SK-N-SH (cell line): ENCODE measurements around the gene SGPP2. TPM values are rescaled to one million over a fixed set of nuclear protein-coding genes. Genes with fewer than 3 reads are reported as not detected.

Source experiments
- CTCF ChIA-PET: fragments of 300-600, 350-600 bp; formaldehyde crosslinking; extraction: SDS; loops from one replicate; lab custom pipeline; 2021; lab: Yijun Ruan, JAX
- POLR2A ChIA-PET: fragments of 350-600 bp; sonication (Branson Sonifier 250); formaldehyde crosslinking; extraction: SDS; loops from one replicate; lab custom pipeline; 2020; ENCODE audit warnings: antibody characterized with exemption, inconsistent platforms; lab: Yijun Ruan, JAX
- DNase-seq: peaks from one replicate; pipeline ENCODE4 v3.0.0; 2012
- H2AFZ ChIP-seq: fragments of 200-600 bp; sonication (generic); 2 replicates; pipeline ENCODE4 v1.8.1; 2016; ENCODE audit warnings: antibody characterized with exemption, mild to moderate bottlenecking, low read depth
- H3F3A ChIP-seq: fragments of 200-600 bp; sonication (generic); replicated peaks from 2 replicates; pipeline ENCODE3; 2016; ENCODE audit warnings: antibody characterized with exemption, mild to moderate bottlenecking; ENCODE audit not compliant: insufficient read depth
- H3K27ac ChIP-seq, 2 experiments: fragments of 200-500 bp in 1 of 2; fragments of 200-600 bp in 1 of 2; sonication (Bioruptor generic) in 1 of 2; sonication (generic), shearing (Covaris generic) in 1 of 2; 2 replicates each; pipeline versions ENCODE4 v1.5.1 to v1.6.1; 2014 to 2016; ENCODE audit warnings: low read depth in 2 of 2, inconsistent platforms in 1 of 2, low read length in 1 of 2, mild to moderate bottlenecking in 1 of 2, mixed read lengths in 1 of 2
- H3K27me3 ChIP-seq: fragments of 200-600 bp; sonication (generic), shearing (Covaris generic); 2 replicates; pipeline ENCODE4 v1.6.1; 2016; ENCODE audit warnings: mixed run types; ENCODE audit not compliant: insufficient read depth
- H3K36me3 ChIP-seq, 2 experiments: fragments of 200-500 bp in 1 of 2; fragments of 200-600 bp in 1 of 2; sonication (Bioruptor generic) in 1 of 2; sonication (generic) in 1 of 2; replicated peaks in 1 of 2; 2 replicates each; pipeline versions ENCODE3 to v1.5.1; 2014 to 2016; ENCODE audit warnings: low read length in 1 of 2, mild to moderate bottlenecking in 1 of 2; ENCODE audit not compliant: insufficient read depth in 2 of 2, control insufficient read depth in 1 of 2
- H3K4me1 ChIP-seq, 2 experiments: fragments of 200-500 bp in 1 of 2; fragments of 200-600 bp in 1 of 2; sonication (Bioruptor generic) in 1 of 2; sonication (generic), shearing (Covaris generic) in 1 of 2; 2 replicates each; pipeline versions ENCODE4 v1.5.1 to v1.6.1; 2014 to 2016; ENCODE audit warnings: low read depth in 1 of 2, low read length in 1 of 2, mixed run types in 1 of 2; ENCODE audit not compliant: insufficient read depth in 2 of 2, control insufficient read depth in 1 of 2
- H3K4me2 ChIP-seq: fragments of 200-600 bp; sonication (generic), shearing (Covaris generic); 2 replicates; pipeline ENCODE4 v1.6.1; 2017; ENCODE audit warnings: mixed run types
- H3K4me3 ChIP-seq, 2 experiments: fragments of 200-500 bp in 1 of 2; fragments of 200-600 bp in 1 of 2; sonication (Bioruptor generic) in 1 of 2; sonication (generic), shearing (Covaris generic) in 1 of 2; 2 replicates each; pipeline versions ENCODE4 v1.5.1 to v1.8.1; 2014 to 2016; ENCODE audit warnings: low read depth in 2 of 2, inconsistent platforms in 1 of 2, low read length in 1 of 2, mild to moderate bottlenecking in 1 of 2, mixed read lengths in 1 of 2, moderate library complexity in 1 of 2
- H3K79me2 ChIP-seq: fragments of 200-600 bp; sonication (generic); 2 replicates; pipeline ENCODE4 v1.8.1; 2017; ENCODE audit warnings: mild to moderate bottlenecking; ENCODE audit not compliant: insufficient read depth
- H3K9ac ChIP-seq: fragments of 200-600 bp; sonication (generic); 2 replicates; pipeline ENCODE4 v1.6.1; 2017; ENCODE audit warnings: mixed run types
- H3K9me2 ChIP-seq: fragments of 200-600 bp; sonication (generic); 2 replicates; pipeline ENCODE4 v1.6.1; 2017; ENCODE audit warnings: mixed run types
- H3K9me3 ChIP-seq: fragments of 200-600 bp; sonication (generic); 2 replicates; pipeline ENCODE4 v1.6.1; 2017; ENCODE audit warnings: mixed run types, mild to moderate bottlenecking, moderate library complexity
- H4K20me1 ChIP-seq: fragments of 200-600 bp; sonication (generic); 2 replicates; pipeline ENCODE4 v1.6.1; 2017; ENCODE audit warnings: mild to moderate bottlenecking, mixed run types; ENCODE audit not compliant: insufficient read depth
- CHD2 ChIP-seq: fragments of 150-350 bp; IDR thresholded peaks from 2 replicates; pipeline ENCODE4 v1.6.1; 2018; ENCODE audit warnings: low read length; ENCODE audit not compliant: partially characterized antibody
- CTCF ChIP-seq: fragments of 200-600 bp; sonication (generic); IDR thresholded peaks from 2 replicates; pipeline ENCODE4 v1.6.1; 2017; ENCODE audit warnings: antibody characterized with exemption, mild to moderate bottlenecking, moderate library complexity
- ELF1 ChIP-seq: IDR thresholded peaks from 2 replicates; pipeline ENCODE4 v1.4.0; 2012
- EP300 ChIP-seq, 2 experiments: IDR thresholded peaks; 2 replicates each; pipeline versions ENCODE4 v1.4.0 to v1.6.1; 2012; ENCODE audit warnings: borderline replicate concordance in 1 of 2, low read depth in 1 of 2, low read length in 1 of 2
- EZH2phosphoT487 ChIP-seq: fragments of 200-600 bp; sonication (generic); IDR thresholded peaks from 2 replicates; pipeline ENCODE4 v1.6.1; 2017; ENCODE audit warnings: low read depth, mixed run types, mild to moderate bottlenecking, antibody characterized with exemption, moderate library complexity, borderline replicate concordance
- FOXJ3 ChIP-seq: sonication (generic); formaldehyde crosslinking; IDR thresholded peaks from 2 replicates; pipeline ENCODE4 v1.5.1; 2020; ENCODE audit warnings: mild to moderate bottlenecking, missing genetic modification reagents
- FOXM1 ChIP-seq: IDR thresholded peaks from 2 replicates; pipeline ENCODE4 v1.4.0; 2012; ENCODE audit warnings: low read depth, mild to moderate bottlenecking
- GATA2 ChIP-seq: sonication (generic); formaldehyde crosslinking; IDR thresholded peaks from 2 replicates; pipeline ENCODE4 v1.5.0; 2020; ENCODE audit warnings: mild to moderate bottlenecking, missing genetic modification reagents
- IRF3 ChIP-seq: fragments of 150-350 bp; IDR thresholded peaks from 2 replicates; pipeline ENCODE4 v1.6.1; 2016; ENCODE audit warnings: mild to moderate bottlenecking, low read depth, low read length
- MEF2A ChIP-seq: IDR thresholded peaks from 2 replicates; pipeline ENCODE4 v1.4.0; 2012; ENCODE audit warnings: low read depth, borderline replicate concordance
- MXI1 ChIP-seq: IDR thresholded peaks from 2 replicates; pipeline ENCODE4 v1.6.1; 2012; ENCODE audit warnings: mild to moderate bottlenecking, low read depth, low read length, improper control_type of control experiment
- RAD21 ChIP-seq: IDR thresholded peaks from 2 replicates; pipeline ENCODE4 v1.6.1; 2012; ENCODE audit warnings: mild to moderate bottlenecking, low read length
- RCOR1 ChIP-seq: fragments of 150-350 bp; IDR thresholded peaks from 2 replicates; pipeline ENCODE4 v1.6.1; 2017; ENCODE audit warnings: antibody characterized with exemption, low read length
- RFX5 ChIP-seq: IDR thresholded peaks from 2 replicates; pipeline ENCODE4 v1.6.1; 2012; ENCODE audit warnings: mild to moderate bottlenecking, improper control_type of control experiment, low read length
- RXRA ChIP-seq: IDR thresholded peaks from 2 replicates; pipeline ENCODE4 v1.4.0; 2012; ENCODE audit warnings: low read depth, mild to moderate bottlenecking, borderline replicate concordance
- SIN3A ChIP-seq: IDR thresholded peaks from 2 replicates; pipeline ENCODE4 v1.6.1; 2012; ENCODE audit warnings: low read depth, mild to moderate bottlenecking, low read length, moderate library complexity, borderline replicate concordance
- TAF1 ChIP-seq: IDR thresholded peaks from 2 replicates; pipeline ENCODE4 v1.6.1; 2012; ENCODE audit warnings: low read depth, mild to moderate bottlenecking, low read length, moderate library complexity, borderline replicate concordance
- TCF12 ChIP-seq: IDR thresholded peaks from 2 replicates; pipeline ENCODE4 v1.4.0; 2012
- TEAD4 ChIP-seq: IDR thresholded peaks from 2 replicates; pipeline ENCODE4 v1.4.0; 2012; ENCODE audit warnings: mild to moderate bottlenecking, borderline replicate concordance; ENCODE audit not compliant: insufficient read depth
- USF1 ChIP-seq: IDR thresholded peaks from 2 replicates; pipeline ENCODE4 v1.4.0; 2012; ENCODE audit warnings: low read depth, borderline replicate concordance
- YY1 ChIP-seq: IDR thresholded peaks from 2 replicates; pipeline ENCODE4 v1.4.0; 2012; ENCODE audit warnings: low read depth, mild to moderate bottlenecking
- WGBS: methylation state at CpG from one replicate; pipeline ENCODE4 v1.1.6; 2017; ENCODE audit warnings: low lambda C conversion rate; 5-methylcytosine and 5-hydroxymethylcytosine counted together
- polyA plus RNA-seq, 3 experiments: library from polyadenylated mRNA; depleted of rRNA; stranded (reverse); fragments of >200 nt; gene quantifications; 2 replicates each; pipeline ENCODE4 v1.2.3, GENCODE V29; 2012

Gene SGPP2
- polyA plus RNA-seq, 1 of the 3 experiments (the other 2 are of a cell fraction), result 0.03 TPM

- no peak for TF ChIP-seq IRF3
- no peak for TF ChIP-seq FOXJ3 (CRISPR knock-in tag)
- no peak for TF ChIP-seq TEAD4
- TF ChIP-seq ELF1, result no peak
- TF ChIP-seq EZH2phosphoT487, result no peak
- no peak for TF ChIP-seq EP300 (IDR thresholded peaks at IDR 0.05; ENCODE audit: borderline replicate concordance in 1 of 2, low read depth in 1 of 2, low read length in 1 of 2)
- TF ChIP-seq MXI1, result no peak
Measured at GRCh38 chr2:222418739-222419138, 5.6 kb upstream of the SGPP2 start (continued).

GRCh38 chr2:222420508-222420907 lies 3.8 kb upstream of the SGPP2 start:
- 6% methylated on average over 1 of the region's 1 CpG for whole genome bisulfite sequencing
- H3K4me1 ChIP-seq, result peaks cover 0 to 2% of the 10 kb centered on the region in 2 experiments; a peak in 1 of 4 replicates

More at GRCh38 chr2:222420508-222420907, 3.8 kb upstream of the SGPP2 start:
- POLR2A ChIA-PET, result no interaction called here
- H3K4me3 ChIP-seq, result no peak overlapping the region
- H3K9ac ChIP-seq, result no peak overlapping the region
- peaks cover 16% of the 10 kb centered on the region; the same call in 1 of the 2 replicates for H3K27me3 ChIP-seq
- DNase-seq, result no peak
- no peaks in the 10 kb centered on the region for H3K9me3 ChIP-seq
- no peak overlapping the region for H2AFZ ChIP-seq
- H4K20me1 ChIP-seq, result no peaks in the 10 kb centered on the region
- no peaks in the 10 kb centered on the region for H3K79me2 ChIP-seq
- H3K4me2 ChIP-seq, result no peak overlapping the region
- CTCF ChIA-PET, result no interaction called here
- H3F3A ChIP-seq, result no peaks in the 10 kb centered on the region
- no peak for TF ChIP-seq FOXM1
- no peak for TF ChIP-seq USF1
- no peak for TF ChIP-seq TAF1
- no peak for TF ChIP-seq CTCF
- TF ChIP-seq MEF2A, result no peak
- no peak for TF ChIP-seq TCF12
- no peak for TF ChIP-seq SIN3A
- no peak for TF ChIP-seq EZH2phosphoT487
- TF ChIP-seq FOXJ3 (CRISPR knock-in tag), result no peak
- TF ChIP-seq YY1, result no peak
- TF ChIP-seq RFX5, result no peak
- TF ChIP-seq RCOR1, result no peak
- TF ChIP-seq RXRA, result no peak
- no peak for TF ChIP-seq CHD2
- TF ChIP-seq GATA2, result no peak
- no peak for TF ChIP-seq IRF3
- TF ChIP-seq RAD21, result no peak
- TF ChIP-seq, all 33 proteins: peak for 0
- H3K9me2 ChIP-seq, result no peaks in the 10 kb centered on the region
- no peaks in the 10 kb centered on the region for H3K36me3 ChIP-seq
- no peak overlapping the region for H3K27ac ChIP-seq
